A673 (cell line): Measurements from ENCODE around the gene TMEM178B.

Experiments used
- CTCF ChIP-seq: fragments of 300-800, 200-600 bp; sonication (generic); conservative IDR thresholded peaks from 2 replicates; pipeline ENCODE4 v1.5.1; 2017; ENCODE audit warnings: low read depth, mild to moderate bottlenecking, antibody characterized with exemption, low read length, moderate library complexity, mixed read lengths
- EZH2 ChIP-seq: fragments of 200-600 bp; sonication (generic); IDR thresholded peaks from 2 replicates; pipeline ENCODE4 v1.6.1; 2017; ENCODE audit warnings: borderline replicate concordance, low read depth, mild to moderate bottlenecking, mixed read lengths, antibody characterized with exemption, low read length; ENCODE audit not compliant: poor library complexity, severe bottlenecking

GRCh38 chr7:141495057-141495456, 421.2 kb downstream of the TMEM178B start:
- TF ChIP-seq EZH2 (no peak), CTCF (no peak)
